GM18519 (cell line): ENCODE measurements around the gene ZNF287.

Source experiments
- ATAC-seq: cut with Tn5 transposase; IDR thresholded peaks from one replicate; pipeline ENCODE4 v1.9.1; 2021; ENCODE audit warnings: mild to moderate bottlenecking, moderate library complexity; ENCODE audit not compliant: unreplicated experiment, low FRiP score

The ZNF287 gene

DNA sequence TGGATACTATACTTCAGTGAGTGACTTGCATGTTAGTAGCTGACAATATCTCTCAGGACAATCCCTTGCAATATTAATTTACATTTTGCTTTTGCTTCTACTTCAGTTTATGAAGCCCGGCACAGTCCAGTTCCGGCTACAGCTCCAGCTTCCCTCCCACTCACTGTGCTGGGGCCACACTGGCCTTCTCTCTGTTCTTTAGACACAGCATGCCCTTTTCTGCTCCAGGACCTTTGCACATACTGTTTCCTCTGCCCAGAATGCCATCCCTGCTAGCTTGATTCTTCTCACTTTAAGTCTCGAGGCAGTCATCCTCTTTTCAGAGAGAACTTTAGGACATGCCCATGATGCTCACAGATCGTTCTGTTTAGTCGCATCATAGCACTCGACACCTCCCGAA, 51.5 kb downstream of the ZNF287 start:
- no peak for ATAC-seq

DNA sequence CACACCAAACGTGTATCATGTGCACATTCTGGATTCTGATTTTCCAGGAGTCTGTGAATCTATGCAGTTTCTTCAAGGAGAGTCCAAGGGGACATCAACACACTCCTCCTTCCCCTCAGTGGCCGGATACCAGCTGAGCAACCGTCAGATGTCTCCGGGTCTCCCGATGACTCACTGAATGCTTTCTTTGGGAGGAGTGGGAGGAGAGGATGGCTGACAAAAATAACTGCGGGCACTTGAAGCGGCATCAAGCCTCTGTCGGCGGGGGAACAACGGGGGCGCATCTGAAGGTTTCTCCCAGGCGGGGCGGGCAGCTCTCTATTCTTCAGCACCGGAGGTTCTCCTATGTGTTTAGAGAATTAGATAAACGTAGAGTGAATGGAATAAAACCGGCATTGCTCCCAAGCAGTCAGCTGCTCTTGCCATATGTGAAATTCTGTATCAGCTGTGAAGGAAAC, 52.4 kb downstream of the ZNF287 start:
- ATAC-seq = no peak

DNA sequence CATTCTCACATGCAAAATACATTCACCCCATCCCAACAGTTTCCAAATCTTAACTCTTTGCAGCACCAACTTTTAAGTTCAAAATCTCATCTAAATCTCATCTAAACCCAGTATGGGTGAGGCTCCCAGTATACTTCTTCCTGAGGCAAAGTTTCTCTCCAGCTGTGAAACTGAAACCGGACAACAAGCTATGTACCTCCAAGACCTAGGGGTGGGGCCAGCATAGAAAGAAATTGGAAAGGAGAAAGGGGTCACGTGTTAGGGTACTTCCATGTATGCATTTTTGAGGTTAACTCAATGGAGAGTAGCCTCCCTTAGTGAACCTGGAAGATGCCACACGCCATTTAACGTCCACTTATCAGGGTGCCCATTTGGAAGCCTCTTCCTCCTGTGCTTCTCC, 53.1 kb downstream of the ZNF287 start:
- ATAC-seq = no peak

DNA sequence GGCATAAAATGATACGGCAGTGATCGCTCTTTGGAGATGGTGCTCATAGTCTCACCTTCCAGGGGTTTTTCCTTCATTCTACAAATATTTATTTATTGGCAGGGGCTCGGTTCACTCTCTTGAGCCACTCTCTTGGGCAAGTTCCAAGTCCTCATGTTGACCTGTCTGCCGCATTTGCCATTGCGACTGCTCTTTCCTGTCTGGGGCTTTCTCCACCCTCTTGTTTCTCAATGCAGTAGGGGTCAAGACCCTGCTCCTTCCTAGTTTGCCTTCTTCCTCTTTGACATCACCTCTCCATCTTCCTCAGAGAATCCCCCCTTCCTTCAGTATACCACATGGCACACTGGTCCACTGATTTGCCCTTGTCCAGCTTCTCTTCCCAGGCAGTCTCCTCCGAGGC, 55.1 kb downstream of the ZNF287 start:
- no peak for ATAC-seq

DNA sequence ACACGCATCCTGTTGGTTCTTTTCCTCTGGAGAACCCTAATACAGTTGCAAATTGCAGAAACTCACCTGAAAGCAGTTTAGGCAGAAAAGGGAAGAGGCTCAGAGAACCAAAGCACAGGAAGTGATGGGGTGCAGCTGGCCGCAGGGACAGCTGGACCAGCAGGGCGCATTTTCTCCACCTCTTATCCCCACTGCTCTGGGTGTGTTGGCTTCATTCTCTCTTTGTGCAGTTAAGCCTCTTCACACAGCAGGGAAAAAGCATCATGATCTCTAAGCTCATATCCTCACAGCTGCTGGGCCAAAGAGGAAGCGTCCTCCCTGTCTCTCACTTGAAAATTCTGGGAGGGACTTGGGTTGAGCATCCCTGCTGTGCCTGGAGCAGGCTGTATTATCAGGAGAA, 57.0 kb downstream of the ZNF287 start:
- no peak for ATAC-seq

DNA sequence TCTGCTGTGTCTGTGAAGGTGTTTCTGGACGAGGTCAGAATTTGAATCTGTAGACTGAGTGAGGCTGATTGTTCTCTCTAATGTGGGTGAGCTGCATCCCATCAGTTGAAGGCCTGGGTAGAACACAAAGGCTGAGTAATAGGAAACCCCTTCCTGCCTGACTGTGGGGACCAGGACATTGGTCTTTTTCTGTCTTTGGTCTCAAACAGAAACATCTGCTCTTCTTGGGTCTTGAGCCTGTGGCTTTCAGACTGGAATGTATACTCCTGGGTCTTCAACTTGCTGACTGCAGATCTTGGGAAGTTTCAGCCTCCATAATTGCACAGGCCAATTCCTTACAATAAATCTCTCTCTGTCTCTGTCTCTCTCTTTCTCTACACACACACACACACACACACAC, 57.4 kb downstream of the ZNF287 start:
- ATAC-seq = no peak

DNA sequence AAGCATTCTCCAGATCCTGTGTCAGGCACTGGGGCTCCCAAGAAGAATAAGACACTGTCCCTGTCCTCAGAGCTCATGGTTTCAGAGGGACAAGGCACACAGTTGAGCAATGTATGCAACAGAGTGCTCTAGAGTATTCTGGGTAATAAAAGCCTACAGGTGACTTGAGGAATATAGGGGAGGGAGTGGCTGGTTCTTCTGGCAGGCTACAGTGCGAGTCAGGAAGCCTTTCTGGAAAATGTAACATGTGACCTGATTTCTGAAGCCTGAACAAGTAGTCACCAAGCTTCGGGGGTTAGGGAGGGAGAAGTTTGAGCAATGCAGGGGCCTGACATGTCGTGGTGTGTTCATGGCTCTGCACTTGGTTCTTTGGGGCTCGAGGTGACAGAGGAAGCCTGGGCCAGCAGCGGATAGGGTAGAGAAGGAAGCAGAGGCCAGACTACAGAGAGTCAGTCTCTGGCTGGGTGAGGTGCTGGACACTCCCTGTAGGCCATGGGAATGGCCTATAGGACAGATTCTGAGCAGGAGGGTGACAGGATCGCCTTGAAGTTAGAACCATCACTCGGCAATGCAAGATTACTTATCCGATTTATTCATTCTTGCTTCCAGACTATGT, 61.0 kb downstream of the ZNF287 start:
- ATAC-seq = no peak

DNA sequence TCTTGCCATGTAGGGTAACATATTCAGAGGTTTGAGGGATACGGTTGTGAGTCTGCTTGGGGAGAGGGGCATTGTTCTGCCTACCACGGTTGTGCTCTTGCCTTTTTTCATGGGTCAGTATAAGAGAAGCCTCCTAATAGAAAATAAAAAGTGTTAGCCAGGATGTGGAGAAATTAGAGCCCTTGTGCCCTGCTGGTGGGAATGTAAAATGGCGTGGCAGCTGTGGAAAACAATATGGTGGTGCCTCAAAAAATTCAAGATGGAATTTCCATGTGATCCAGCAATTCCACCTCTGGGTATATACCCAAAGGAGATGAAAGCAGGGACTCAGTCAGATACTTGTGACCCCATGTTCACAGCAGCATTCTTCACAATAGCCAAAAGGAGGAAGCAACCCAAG, 62.8 kb downstream of the ZNF287 start:
- no peak for ATAC-seq

DNA sequence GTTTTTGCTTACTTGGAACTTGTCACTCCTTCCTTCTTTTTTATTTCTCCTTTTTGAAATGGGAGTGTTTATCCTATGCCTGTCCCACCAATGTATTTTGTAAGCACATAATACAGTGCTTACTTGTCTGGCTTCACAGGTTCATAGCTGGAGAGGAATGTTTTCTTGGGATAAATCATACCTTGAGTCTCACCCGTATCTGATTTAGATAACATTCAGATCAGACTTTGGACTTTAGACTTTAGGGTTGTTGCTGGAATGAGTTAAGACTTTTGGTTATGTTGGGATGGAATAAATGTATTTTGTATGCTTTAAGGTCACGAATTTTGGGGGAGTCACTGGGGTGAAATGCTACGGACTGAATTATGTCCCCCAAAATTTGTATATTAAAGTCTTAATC, 64.0 kb downstream of the ZNF287 start:
- ATAC-seq = no peak
